NT2/D1 (cell line): Measurements from ENCODE around the gene IL3.

Experiments
- SUZ12 ChIP-seq: IDR thresholded peaks from 2 replicates; pipeline ENCODE4 v1.6.1; 2011; ENCODE audit not compliant: insufficient read length, insufficient read depth; ENCODE audit errors: extremely low read depth
- YY1 ChIP-seq: IDR thresholded peaks from 2 replicates; pipeline ENCODE4 v1.6.1; 2011; ENCODE audit not compliant: insufficient read length, insufficient read depth
- ZNF274 ChIP-seq: IDR thresholded peaks from 2 replicates; pipeline ENCODE4 v1.6.1; 2011; ENCODE audit warnings: mild to moderate bottlenecking, low read depth, low read length

DNA sequence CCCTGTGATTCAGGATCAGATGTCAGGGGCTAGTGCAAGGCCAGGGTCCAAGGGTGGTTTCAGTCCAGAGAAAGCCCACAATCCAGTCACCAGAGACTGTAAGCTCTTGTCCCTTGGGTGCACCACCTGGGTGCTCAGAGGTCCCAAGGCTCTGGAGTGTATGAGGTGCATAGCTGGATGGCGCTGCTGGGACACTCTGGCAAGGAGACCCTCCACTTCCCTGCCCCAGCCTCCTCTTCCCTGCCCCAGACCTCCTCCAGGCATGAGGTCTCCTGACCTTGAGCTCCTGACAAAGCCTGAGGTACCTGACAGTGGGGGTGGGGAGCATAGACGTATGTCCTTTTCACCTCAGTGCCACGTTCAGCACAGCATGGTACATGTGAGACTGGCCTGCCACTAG, 20.1 kb downstream of the IL3 start:
- TF ChIP-seq ZNF274 (no peak), YY1 (no peak), SUZ12 (no peak)
